CD4-positive, alpha-beta T cell treated with Interleukin-17A for 1 hour (primary cell): ENCODE results near the gene NTN5.

Experiments
- DNase-seq: peaks from one replicate; pipeline ENCODE4 v3.0.0-alpha.2; 2020

The NTN5 gene

DNA sequence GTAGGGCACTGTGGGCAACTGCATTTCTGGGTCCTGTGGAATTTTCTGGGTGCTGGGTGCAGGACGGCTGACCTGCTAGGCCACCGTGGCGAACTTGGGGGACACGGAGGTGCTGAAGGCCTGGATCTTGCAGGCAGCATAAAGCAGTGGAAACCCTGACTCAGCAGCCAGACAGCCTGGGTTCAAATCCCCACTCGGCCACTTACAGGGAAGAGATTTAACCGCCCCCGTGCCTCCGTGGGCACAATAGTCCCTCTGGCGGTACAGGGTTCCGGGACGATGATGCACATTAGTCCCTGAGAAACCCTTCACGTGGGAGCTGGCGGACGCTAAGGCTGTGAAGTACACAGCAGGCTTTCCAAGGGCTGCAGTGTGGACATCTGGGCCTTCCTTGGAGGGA is 60.9 kb downstream of the NTN5 start:
- DNase-seq = no peak
